Fibroblast of the aortic adventitia (primary cell): ENCODE data around the gene WDR1. TPM values are rescaled to one million over a fixed set of nuclear protein-coding genes. Genes with fewer than 3 reads are reported as not detected.
"Not testable (repeated sequence)": the region's sequence is repeated elsewhere in the genome, so short reads cannot be mapped to it uniquely, and the experiment has no call there.

Experiments used
- DNase-seq: peaks from one replicate; pipeline ENCODE4 v3.0.0-alpha.2; 2010; ENCODE audit warnings: low read depth
- H3K4me3 ChIP-seq: 2 replicates; pipeline ENCODE4 v1.5.1; 2011; ENCODE audit warnings: low read depth, mild to moderate bottlenecking, control low read depth, low read length, moderate library complexity
- CTCF ChIP-seq: IDR thresholded peaks from 2 replicates; pipeline ENCODE4 v1.5.1; 2011; ENCODE audit warnings: mild to moderate bottlenecking, low read length, control low read depth, inconsistent platforms; ENCODE audit not compliant: insufficient read depth
- total RNA-seq: library from RNA; depleted of rRNA; stranded (reverse); fragments of >200 nt; gene quantifications from 2 replicates; pipeline ENCODE4 v1.2.3, GENCODE V29; 2012; ENCODE audit warnings: low replicate concordance

Gene WDR1
- total RNA-seq, 1 donor, result 228 TPM

DNA sequence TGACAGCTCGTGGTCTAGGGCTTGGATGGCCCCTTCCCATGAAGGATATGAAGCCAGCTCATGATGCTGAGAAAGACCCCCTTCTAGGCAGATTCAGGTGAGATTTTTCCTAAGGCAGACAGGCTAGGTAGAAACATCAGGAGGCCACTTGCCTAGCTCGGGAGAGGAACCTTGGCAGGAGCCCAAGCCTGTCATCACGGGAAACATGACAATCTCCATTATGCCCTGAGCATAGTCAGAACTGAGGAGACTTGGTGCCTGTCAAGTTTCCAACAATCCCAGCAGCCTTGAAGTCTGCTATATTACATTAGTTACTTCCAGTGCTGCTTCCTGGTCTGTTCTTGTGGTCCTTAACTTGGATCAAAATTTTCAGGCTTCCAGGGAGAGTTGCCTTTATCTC lies 18.7 kb upstream of the WDR1 start:
- H3K4me3 ChIP-seq, result no peak overlapping the region
- DNase-seq, result no peak
- no peak for TF ChIP-seq CTCF

DNA sequence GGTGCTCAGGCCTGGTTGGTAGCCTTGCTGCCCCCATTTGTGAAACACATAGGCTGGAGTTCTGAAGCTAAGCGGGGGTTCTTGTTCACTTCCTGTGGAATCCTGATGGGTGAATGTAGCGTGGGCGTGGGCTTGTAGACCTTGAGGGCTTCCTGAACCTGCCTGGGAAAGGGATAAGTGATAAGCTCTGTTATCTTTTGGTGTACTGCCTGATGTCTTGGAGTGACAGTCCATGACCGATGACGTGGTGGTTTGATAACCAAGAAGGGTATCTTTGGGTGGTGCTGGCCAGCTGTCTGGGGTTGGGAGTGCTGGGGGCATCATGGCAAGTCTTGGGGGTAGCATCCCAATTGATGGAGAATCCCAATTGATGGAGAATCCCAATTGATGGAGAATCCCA lies 17.5 kb upstream of the WDR1 start:
- no peak for DNase-seq
- no peak overlapping the region for H3K4me3 ChIP-seq
- TF ChIP-seq CTCF, result no peak

DNA sequence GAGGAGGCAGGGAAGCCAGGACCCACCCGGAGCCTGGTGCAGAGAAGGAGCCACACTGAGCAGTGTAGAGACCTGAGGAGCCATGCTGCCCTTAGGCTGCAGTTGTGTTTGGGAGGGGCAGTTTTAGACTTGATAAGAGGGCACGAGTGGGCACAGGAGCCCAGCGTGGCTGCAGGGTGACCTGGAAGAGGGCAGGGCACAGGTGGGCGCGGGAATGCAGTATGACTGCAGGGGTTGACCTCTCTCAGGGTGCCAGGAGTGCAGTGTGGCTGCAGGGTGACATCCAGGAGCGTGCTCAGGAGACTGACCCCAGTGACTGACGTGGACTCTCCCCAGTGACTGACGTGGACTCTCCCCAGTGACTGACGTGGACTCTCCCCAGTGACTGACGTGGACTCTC lies 14.6 kb upstream of the WDR1 start:
- no peak for TF ChIP-seq CTCF
- DNase-seq, result no peak
- no peak overlapping the region for H3K4me3 ChIP-seq

DNA sequence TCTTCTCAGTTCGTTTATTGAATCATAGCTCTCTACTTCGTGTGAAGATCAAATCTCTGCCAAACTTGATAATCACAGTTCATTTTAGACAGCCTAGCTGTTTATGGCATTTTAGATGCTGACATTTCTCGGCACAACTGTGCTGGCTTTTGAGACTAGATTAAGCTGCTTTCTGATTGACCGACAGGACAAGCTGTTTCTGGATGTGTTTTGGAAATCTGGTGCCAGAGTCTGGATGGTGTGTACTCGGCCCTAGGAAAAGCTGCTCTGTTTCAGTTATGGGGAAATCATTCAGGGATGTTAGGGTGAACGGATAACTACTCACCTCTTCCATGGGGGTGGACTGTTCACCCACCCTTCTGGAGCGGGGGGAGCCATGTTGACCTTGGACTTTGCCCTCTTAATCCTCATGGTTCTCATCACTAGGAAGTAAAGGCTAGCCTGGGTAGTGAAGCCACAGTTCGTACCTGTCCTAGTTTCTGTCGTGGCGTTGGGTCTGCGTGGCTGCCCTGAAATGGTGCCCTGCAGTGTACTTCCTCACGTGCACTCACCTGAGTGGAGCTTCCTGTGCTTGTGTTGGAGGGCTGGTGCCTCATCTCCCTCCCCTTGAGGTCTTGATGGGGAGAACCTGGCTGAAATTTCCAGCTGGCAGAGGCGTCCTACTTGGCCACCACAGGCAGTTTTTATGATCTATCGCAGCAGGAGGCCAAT lies 13.7 kb upstream of the WDR1 start:
- no peak for TF ChIP-seq CTCF
- no peak for DNase-seq
- H3K4me3 ChIP-seq, result no peak overlapping the region

DNA sequence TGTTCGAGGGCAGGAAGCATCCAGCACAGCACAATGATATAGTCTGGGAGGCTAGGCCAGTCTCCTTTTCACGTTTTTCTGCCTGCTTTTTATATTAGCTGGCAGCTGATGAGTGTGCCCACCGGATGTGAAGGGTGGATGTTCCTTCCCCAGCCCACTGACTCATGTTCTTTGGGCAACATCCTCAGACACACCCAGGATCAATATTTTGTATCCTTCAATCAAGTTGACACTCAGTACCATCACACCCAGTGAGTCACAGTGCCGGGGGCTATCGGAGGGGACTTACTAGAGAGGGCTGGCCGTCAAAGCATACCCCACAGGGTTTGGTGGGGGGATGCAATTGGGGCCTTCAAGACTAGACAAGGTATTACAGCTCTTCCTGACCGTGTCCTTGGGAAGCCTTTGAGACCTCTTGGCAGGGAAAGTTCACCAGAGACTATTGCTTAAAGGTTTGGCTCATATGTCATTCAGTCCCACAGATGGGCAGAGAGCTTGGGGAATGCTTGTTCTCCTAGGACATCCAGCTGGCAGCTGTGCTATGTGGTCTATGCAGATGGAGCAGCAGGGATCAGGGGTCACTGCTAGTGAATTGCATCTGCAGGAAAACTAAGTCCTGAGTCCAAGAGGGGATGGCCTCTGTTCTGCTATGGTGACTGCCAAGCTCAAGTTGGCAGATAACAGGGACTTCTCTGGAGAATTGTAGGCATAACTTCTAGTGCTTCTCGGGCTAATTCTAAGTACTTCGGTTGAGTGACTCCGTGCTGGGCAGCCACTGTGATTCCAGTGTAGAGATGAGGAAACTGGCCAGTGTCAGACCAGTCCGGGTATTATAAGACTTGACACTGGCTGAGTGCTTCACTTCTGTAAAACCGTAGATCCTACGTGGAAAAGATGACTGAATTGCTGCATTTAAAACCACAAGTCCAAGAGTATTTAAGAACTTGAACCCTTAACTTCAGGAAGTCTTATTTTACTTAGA lies 12.9 kb upstream of the WDR1 start:
- DNase-seq, result no peak
- H3K4me3 ChIP-seq, result no peak overlapping the region
- TF ChIP-seq CTCF, result no peak

DNA sequence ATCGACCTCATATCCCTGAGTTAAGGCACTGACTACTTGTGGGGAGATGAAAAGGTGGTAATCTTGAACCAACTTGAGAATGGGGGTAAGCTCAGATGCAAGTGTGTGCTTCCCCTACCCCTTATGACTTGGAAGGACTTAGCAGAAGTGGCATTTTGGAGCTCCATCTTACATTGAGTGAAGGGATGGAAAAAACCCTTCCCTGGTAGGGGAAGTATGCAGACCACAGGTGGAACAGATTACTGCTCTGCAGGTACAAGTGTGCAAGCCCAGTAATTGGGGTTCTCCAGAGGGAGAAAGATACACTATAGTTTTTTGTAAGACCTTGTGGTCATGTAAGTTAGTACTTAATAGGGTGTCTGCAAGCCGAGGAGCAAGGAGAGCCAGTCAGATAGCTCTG lies 12.2 kb upstream of the WDR1 start:
- TF ChIP-seq CTCF, result no peak
- no peak for DNase-seq
- no peak overlapping the region for H3K4me3 ChIP-seq

DNA sequence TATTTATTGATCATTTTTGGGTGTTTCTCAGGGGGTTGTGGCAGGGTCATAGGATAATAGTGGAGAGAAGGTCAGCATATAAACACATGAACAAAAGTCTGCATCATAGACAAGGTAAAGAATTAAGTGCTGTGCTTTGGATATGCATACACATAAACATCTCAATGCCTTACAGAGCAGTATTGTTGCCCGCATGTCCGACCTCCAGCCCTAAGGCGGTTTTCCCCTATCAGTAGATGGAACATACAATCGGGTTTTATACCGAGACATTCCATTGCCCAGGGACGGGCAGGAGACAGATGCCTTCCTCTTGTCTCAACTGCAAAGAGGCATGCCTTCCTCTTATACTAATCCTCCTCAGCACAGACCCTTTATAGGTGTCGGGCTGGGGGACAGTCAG lies 10.9 kb upstream of the WDR1 start:
- not testable (repeated sequence) for DNase-seq, H3K4me3 ChIP-seq
